HG03103 (cell line): ENCODE measurements around the gene ABCA13.

Source experiments
- ATAC-seq: cut with Tn5 transposase; IDR thresholded peaks from one replicate; pipeline ENCODE4 v1.9.1; 2021; ENCODE audit warnings: low read depth; ENCODE audit not compliant: unreplicated experiment

ABCA13 gene

GRCh38 chr7:48289656-48290055 is 118.4 kb downstream of the ABCA13 start:
- no peak for ATAC-seq

DNA sequence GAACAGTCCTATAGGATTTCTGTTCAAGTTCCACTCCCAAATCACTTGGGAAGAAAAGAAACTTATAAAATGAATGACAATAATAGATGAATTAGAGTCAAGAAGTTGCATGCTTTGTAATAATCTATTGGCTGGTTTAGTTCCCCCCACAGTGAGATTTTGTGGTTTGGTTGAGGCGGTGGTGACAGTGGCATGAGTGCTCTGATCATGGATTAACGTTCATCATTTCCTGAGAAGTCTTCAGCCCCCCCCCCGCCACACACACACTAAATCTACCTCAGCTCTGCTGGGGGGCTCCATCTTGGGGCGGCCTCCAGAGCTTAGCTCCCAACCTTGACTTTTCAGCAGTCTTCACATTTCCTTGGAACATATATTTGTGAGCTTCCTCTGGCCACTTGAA is 121.7 kb downstream of the ABCA13 start:
- no peak for ATAC-seq

- no peak for ATAC-seq
These were observed 124.2 kb downstream of the ABCA13 start for GRCh38 chr7:48295296-48295971.

DNA sequence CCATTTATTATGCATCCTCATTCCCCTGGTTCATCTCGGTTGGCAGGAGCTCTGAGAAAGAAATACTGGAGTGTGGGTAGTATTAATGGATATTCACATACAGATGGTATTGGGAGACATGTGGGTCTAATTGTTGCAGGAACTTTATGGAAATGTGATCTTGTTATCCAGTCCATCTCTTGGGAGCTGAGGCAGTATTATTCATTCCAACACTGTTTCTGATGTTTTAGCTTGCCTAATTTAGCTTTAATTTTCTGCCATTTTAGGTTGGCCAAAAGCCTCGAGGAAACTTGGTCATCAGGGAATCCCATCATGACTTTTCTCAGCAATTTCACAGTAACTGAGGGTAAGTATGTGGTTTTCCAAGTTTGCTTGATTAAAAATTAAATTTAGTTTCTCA is 125.7 kb downstream of the ABCA13 start:
- ATAC-seq = no peak

- ATAC-seq = peak; percentile 64
These were observed 127.5 kb downstream of the ABCA13 start for GRCh38 chr7:48298779-48299178.

DNA sequence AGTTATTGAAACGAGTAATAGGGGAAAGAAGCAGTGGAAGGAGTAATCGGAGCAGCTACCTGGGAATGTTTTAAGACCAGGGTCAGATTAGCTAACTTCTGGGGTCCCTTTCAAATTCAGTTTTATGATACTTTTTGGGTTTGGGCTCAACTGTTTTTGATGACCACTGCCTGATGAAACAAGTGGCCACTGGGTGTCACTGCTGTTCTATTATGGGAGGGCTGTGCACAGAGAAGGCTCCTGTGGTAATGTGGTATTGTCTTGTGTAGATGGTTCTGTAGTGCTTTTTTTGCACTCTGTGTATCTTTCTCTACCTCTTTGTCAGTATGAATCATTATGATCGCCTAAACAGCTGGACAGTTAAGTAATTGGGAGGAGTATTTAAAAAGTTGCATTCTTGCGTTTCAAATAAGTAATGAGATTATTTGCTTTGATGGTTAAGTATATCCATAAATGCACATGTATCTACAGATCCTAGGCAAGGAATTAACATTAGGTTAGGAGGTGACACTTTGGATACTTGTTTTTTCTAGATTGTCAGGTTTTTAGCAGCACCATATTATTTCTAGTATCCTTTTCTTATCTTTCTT is 128.4 kb downstream of the ABCA13 start:
- ATAC-seq = peak; percentile 85

DNA sequence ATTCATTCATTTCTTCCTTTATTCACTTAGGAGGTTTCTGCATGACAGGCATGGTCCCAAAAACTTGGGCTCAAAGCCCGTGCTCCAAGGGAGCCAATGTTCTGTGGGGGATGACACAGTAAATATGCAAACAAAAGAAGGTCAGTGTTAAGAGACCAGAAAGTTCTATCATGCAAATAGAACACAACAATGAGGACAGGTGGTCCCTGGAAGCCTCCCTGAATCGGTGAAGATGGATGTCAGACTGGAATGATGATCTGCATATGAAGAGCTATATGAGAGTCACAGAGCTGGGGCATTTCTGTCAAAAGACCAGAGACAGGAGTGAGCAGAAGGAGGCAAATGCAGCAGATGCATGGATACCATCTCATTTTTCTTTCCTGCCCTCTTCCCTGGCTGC is 129.0 kb downstream of the ABCA13 start:
- ATAC-seq = no peak

DNA sequence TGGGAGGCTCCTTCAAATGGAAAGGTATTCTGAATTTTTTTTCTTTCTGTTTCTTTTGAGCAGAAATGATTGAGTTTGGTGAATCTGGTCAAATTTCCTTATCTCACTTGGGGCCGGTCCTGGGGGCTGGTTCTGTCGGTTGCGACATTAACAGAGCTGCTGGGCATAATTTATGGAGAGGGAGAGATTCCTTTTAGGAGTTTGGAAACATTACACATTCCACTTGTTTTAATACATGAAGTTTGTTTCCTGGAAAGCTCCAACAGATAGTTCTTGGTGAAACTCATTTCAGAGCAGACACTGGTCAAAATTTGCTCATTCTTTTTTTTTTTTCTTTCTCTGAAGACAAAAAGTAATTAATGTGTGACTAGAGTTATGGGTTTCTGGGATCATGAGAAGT is 129.9 kb downstream of the ABCA13 start:
- no peak for ATAC-seq

DNA sequence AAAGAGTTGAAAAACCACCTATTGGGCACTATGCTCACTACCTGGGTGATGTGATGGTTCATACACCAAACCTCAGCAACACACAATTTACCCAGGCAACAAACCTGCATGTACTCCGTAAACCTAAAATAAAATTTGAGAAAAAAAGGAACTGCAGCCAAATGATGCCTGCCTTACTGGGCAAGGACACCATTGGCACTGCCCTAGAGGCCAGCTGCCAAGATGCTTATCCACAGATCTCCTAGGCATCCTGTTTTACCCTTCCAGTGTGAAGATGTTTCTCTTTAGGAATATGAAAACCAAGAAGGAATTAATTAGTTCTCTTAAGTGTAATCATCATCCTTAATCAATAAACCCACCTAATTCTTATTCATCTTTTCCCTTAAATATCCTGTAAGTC is 133.4 kb downstream of the ABCA13 start:
- no peak for ATAC-seq

- ATAC-seq = no peak
These were observed 134.4 kb downstream of the ABCA13 start for GRCh38 chr7:48305661-48306060.

DNA sequence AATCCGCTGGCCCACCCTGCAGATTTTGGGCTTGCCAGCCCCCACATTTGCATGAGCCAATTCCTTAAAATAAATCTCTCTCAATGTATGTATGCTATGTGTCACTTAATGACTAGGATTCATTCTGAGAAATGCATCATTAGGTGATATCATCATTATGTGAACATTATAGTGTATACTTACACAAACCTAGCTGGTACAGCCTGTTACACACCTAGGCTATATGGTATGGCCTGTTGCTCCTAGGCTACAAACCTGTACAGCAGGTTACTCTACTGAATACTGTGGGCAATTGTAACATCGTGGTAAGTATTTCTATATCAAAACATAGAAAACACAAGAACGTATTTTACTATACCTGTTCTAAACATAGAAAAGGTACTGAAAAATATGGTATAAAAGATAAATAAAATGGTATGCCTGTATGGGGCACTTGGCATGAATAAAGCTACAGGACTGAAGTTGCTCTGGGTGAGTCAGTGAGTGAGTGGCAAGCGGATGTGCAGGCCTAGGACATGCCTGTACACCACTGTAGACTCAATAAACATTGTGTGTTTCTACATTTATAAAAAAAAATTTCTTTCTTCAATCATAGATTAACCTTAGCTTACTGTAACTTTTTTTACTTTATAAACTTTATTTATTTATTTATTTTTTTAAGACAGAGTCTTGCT is 135.9 kb downstream of the ABCA13 start:
- ATAC-seq = no peak

GRCh38 chr7:48309720-48310119 is 138.5 kb downstream of the ABCA13 start:
- ATAC-seq = no peak

- ATAC-seq = no peak
These were observed 140.3 kb downstream of the ABCA13 start for GRCh38 chr7:48311464-48312100.

GRCh38 chr7:48312151-48312550 is 140.9 kb downstream of the ABCA13 start:
- no peak for ATAC-seq

GRCh38 chr7:48316768-48317167 is 145.5 kb downstream of the ABCA13 start:
- ATAC-seq = no peak

- no peak for ATAC-seq
These were observed 146.1 kb downstream of the ABCA13 start for GRCh38 chr7:48317360-48317759.

DNA sequence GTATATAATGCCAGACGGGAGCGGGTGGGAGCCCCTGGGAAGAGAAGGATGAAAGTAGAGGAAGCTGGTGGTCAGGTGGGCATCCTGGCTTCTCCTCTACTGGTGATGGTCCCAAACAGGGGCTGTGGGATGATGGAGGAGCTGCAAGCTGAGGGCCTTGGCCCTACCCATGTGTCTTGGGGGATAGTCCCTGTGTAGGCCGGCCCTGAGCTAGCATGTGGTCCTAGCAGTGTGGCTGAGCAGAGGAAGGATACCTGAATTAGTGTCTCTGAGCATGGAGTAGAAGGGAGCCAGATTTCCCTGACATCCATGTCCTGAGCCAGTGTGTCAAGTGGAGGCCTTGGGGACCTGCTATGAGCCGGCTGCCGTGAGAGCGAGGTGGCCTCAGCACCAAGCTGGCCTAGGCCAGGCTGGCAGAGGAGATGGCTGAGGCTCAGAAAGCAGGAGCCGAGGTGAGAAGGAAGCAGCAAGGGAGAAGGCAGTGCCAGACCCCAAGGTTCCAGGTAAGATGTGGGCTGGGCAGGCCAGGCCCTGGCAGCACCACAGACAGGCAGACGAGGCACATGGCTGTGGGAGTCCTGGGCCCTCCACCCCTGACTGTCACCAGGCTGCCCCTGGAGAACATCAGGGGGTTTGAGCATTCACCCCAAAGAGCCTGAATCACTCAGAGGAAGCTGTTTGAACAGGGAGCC is 150.2 kb downstream of the ABCA13 start:
- no peak for ATAC-seq

- ATAC-seq = no peak
These were observed 165.9 kb downstream of the ABCA13 start for GRCh38 chr7:48337012-48337621.

- no peak for ATAC-seq
These were observed 166.5 kb downstream of the ABCA13 start for GRCh38 chr7:48337781-48338180.

DNA sequence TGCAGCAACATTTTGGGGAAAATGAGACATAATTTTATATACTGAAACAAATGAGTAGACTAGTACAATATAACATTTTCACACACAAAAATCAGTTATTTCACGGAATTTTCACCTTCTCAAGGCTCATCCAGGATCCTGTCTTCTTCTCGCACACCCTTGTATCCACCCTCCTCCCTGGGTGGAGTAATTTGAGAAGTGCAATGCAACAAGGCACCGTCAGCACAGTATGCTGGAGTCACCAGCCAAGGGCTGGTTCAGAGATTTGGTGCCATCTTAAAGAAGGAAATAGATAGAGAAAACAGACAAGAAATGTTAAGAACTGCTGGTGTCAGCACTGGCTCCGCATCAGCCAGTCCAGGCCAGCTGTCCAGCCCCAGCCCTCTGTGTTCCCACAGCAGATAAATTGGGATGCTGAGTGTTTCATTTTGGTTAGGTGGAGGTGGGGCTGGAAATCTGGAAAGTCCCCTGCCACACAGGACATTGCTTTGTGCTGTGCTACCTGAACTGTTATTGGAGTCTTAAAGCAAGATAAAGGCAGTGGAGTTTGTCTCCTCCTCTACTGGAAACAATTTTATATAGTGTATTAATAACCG is 176.1 kb downstream of the ABCA13 start:
- no peak for ATAC-seq
